Frontal cortex (tissue), 4 donors: ENCODE results near the gene CNIH2. TPM values are rescaled to one million over a fixed set of nuclear protein-coding genes. Genes with fewer than 3 reads are reported as not detected.
A peak's percentile ranks its signal among the peaks of the same experiment; 100 is the strongest.

Experiments
- DNase-seq, 2 donors: peaks; one replicate each; pipeline ENCODE4 v3.0.0; 2012; ENCODE audit warnings: low spot score in 2 of 2
- FAIRE-seq: peaks from 2 replicates; lab custom pipeline; 2012; peaks lifted over from hg19 to GRCh38; lab: Jason Lieb, UNC
- total RNA-seq: library from RNA; depleted of rRNA; stranded (reverse); fragments of >200 nt; gene quantifications from one replicate; pipeline ENCODE4 v1.2.3, GENCODE V29; 2014
- donor health status: control.
- donor health status: control.
- donor health status: control.

Gene CNIH2
- 41.6 TPM for total RNA-seq

GRCh38 chr11:66277471-66278362 lies at the start of gene CNIH2:
Gene CNIH2, plus strand, starts transcription at chr11:66278175. Its CDS starts 282 bp downstream, at chr11:66278457.
- FAIRE-seq, result no peak
- peak; percentile 80 to 85 for DNase-seq

GRCh38 chr11:66228521-66228920 lies 49.5 kb upstream of the CNIH2 start:
- DNase-seq (no peak), FAIRE-seq (no peak)

GRCh38 chr11:66230156-66230555 lies 47.8 kb upstream of the CNIH2 start:
- DNase-seq (no peak), FAIRE-seq (no peak)

GRCh38 chr11:66230978-66231377 lies 47.0 kb upstream of the CNIH2 start:
- FAIRE-seq, result no peak
- no peak for DNase-seq

GRCh38 chr11:66231561-66231960 lies 46.4 kb upstream of the CNIH2 start:
- FAIRE-seq (no peak), DNase-seq (no peak)

- no peak for FAIRE-seq
- no peak for DNase-seq
Measured at GRCh38 chr11:66232769-66233168, 45.2 kb upstream of the CNIH2 start.

GRCh38 chr11:66233301-66233700 lies 44.7 kb upstream of the CNIH2 start:
- DNase-seq (no peak), FAIRE-seq (no peak)

- FAIRE-seq (no peak), DNase-seq (no peak)
Measured at GRCh38 chr11:66235141-66235540, 42.8 kb upstream of the CNIH2 start.

GRCh38 chr11:66237867-66238266 lies 40.1 kb upstream of the CNIH2 start:
- DNase-seq, result no peak
- no peak for FAIRE-seq

- DNase-seq (no peak), FAIRE-seq (no peak)
Measured at GRCh38 chr11:66238786-66239413, 39.1 kb upstream of the CNIH2 start.

GRCh38 chr11:66239511-66239910 lies 38.5 kb upstream of the CNIH2 start:
- no peak for FAIRE-seq
- DNase-seq, result no peak

- DNase-seq (no peak), FAIRE-seq (no peak)
Measured at GRCh38 chr11:66239998-66240780, 37.8 kb upstream of the CNIH2 start.

GRCh38 chr11:66240781-66241136 lies 37.2 kb upstream of the CNIH2 start:
- DNase-seq (no peak), FAIRE-seq (no peak)

GRCh38 chr11:66242095-66242765 lies 35.7 kb upstream of the CNIH2 start:
- FAIRE-seq (no peak), DNase-seq (no peak)

GRCh38 chr11:66243782-66244535 lies 34.0 kb upstream of the CNIH2 start:
- no peak for DNase-seq
- FAIRE-seq, result no peak

GRCh38 chr11:66247295-66247694 lies 30.7 kb upstream of the CNIH2 start:
- no peak for FAIRE-seq
- no peak for DNase-seq

GRCh38 chr11:66247801-66248200 lies 30.2 kb upstream of the CNIH2 start:
- DNase-seq (no peak), FAIRE-seq (no peak)

GRCh38 chr11:66248903-66249302 lies 29.1 kb upstream of the CNIH2 start:
- no peak for DNase-seq
- FAIRE-seq, result no peak

GRCh38 chr11:66251809-66252208 lies 26.2 kb upstream of the CNIH2 start:
- FAIRE-seq (no peak), DNase-seq (no peak)
